Osteocyte (in vitro differentiated cells): ENCODE data around the gene AMDHD1. TPM values are rescaled to one million over a fixed set of nuclear protein-coding genes. Genes with fewer than 3 reads are reported as not detected.
A peak's percentile ranks its signal among the peaks of the same experiment; 100 is the strongest.

ENCODE experiments used
- DNase-seq: peaks from one replicate; pipeline ENCODE4 v3.0.0; 2021; ENCODE audit warnings: mixed read lengths; ENCODE audit not compliant: unreplicated experiment; ENCODE audit errors: extremely low spot score
- H3K27ac Mint-ChIP-seq: one replicate; pipeline ENCODE4 v1.8.0; 2021; ENCODE audit warnings: mild to moderate bottlenecking, mixed read lengths; ENCODE audit not compliant: unreplicated experiment
- H3K27me3 Mint-ChIP-seq: one replicate; pipeline ENCODE4 v1.8.0; 2021; ENCODE audit warnings: mixed read lengths; ENCODE audit not compliant: unreplicated experiment
- H3K36me3 Mint-ChIP-seq: one replicate; pipeline ENCODE4 v1.8.0; 2021; ENCODE audit warnings: mixed read lengths; ENCODE audit not compliant: unreplicated experiment
- H3K4me1 Mint-ChIP-seq: one replicate; pipeline ENCODE4 v1.8.0; 2021; ENCODE audit warnings: mixed read lengths; ENCODE audit not compliant: unreplicated experiment
- H3K4me3 Mint-ChIP-seq: one replicate; pipeline ENCODE4 v1.8.0; 2021; ENCODE audit warnings: mild to moderate bottlenecking, moderate library complexity, mixed read lengths; ENCODE audit not compliant: unreplicated experiment
- H3K9me3 Mint-ChIP-seq: one replicate; pipeline ENCODE4 v1.8.0; 2021; ENCODE audit warnings: mixed read lengths; ENCODE audit not compliant: unreplicated experiment
- total RNA-seq: library from RNA; stranded (reverse); gene quantifications from 2 replicates; pipeline ENCODE4 v1.2.1, GENCODE V29; 2021
- TF ChIP-seq, protein P1 (sequence below): fragments of 200-600 bp; sonication (generic); IDR thresholded peaks from 2 replicates; pipeline ENCODE4 v1.5.0; 2021; ENCODE audit warnings: antibody characterized with exemption, mild to moderate bottlenecking, moderate library complexity

Gene AMDHD1
- total RNA-seq, 1 donor from 2014 or later, result not detected

DNA sequence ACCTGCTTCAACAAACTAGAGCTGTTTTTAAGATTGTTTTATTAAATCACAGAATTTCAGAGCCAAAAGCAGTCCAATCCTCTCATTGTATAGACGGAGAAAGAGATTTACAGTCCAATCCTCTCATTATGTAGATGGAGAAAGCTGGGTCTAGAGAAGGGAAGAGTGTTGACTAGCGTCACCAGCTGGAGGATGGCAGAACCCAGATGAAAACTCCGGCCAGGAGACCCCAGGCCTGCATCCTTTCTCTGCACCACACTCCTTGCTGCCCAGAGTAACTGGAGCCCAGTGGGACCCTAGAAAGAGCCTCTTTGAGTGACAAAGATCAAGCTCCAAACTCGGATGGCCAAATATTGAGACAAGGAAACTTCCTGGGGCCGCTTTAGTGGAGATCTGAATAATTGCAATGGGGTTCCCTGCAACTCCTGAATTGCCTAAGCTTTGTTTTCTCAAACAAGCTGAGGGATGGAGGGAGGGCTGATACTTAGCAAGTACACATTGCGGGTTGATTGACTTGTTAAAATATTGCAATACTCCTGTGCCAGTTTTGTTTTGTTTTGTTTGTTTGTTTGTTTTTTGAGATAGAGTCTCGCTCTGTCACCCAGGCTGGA, 12.5 kb downstream of the AMDHD1 start:
- Mint-ChIP-seq H3K4me3 (no peak overlapping the region), H3K27me3 (peaks cover 50% of the 10 kb centered on the region), H3K4me1 (no peaks in the 10 kb centered on the region), H3K27ac (no peak overlapping the region), H3K9me3 (peaks cover 4% of the 10 kb centered on the region), H3K36me3 (no peaks in the 10 kb centered on the region)
- TF ChIP-seq, protein P1, sequence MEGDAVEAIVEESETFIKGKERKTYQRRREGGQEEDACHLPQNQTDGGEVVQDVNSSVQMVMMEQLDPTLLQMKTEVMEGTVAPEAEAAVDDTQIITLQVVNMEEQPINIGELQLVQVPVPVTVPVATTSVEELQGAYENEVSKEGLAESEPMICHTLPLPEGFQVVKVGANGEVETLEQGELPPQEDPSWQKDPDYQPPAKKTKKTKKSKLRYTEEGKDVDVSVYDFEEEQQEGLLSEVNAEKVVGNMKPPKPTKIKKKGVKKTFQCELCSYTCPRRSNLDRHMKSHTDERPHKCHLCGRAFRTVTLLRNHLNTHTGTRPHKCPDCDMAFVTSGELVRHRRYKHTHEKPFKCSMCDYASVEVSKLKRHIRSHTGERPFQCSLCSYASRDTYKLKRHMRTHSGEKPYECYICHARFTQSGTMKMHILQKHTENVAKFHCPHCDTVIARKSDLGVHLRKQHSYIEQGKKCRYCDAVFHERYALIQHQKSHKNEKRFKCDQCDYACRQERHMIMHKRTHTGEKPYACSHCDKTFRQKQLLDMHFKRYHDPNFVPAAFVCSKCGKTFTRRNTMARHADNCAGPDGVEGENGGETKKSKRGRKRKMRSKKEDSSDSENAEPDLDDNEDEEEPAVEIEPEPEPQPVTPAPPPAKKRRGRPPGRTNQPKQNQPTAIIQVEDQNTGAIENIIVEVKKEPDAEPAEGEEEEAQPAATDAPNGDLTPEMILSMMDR, result no peak
- no peak for DNase-seq

DNA sequence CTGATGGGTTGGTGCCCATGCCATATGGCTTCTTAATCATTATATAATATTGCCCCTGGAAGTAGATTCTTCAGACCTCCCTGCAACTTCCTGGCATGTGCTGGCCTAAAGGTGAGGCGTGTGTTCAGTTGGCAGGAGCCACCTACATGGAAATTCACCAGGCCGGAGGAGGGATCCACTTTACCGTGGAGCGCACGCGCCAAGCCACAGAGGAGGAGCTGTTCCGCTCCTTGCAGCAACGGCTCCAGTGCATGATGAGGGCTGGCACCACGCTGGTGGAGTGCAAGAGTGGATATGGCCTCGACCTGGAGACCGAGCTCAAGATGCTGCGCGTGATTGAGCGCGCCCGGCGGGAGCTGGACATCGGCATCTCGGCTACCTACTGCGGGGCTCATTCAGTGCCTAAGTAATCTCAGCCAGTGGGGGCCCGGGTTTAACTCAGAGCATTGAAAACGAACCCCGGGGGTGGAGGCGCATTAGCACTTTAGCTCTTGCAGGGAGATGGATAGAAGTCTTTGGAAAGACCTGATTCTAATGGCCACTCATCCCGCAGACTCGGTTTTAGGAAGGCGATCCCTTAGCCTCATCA, 13.5 kb downstream of the AMDHD1 start:
- Mint-ChIP-seq H3K27ac (no peak overlapping the region), H3K9me3 (peaks cover 4% of the 10 kb centered on the region), H3K27me3 (peaks cover 43% of the 10 kb centered on the region), H3K36me3 (no peaks in the 10 kb centered on the region), H3K4me3 (no peak overlapping the region), H3K4me1 (no peaks in the 10 kb centered on the region)
- TF ChIP-seq, protein P1, result no peak
- no peak for DNase-seq

DNA sequence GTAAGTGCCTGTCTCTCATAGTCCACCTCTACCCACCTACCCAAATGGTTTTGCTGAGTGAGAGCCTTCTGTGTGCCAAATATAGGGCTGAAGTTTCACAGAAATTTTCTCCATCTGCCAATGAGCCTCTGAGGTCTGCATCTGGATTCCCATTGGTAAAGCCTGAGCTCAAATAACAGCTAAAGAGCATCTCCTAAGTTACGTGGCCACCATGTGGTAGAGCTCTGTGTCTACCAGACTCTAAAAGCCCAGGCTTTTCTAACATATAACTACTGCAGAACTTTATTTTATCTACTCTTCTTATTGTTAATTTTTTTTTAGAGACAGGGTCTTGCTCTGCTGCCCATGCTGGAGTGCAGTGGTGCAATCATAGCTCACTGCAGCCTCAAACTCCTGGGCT, 16.0 kb downstream of the AMDHD1 start:
- Mint-ChIP-seq H3K4me1 (no peaks in the 10 kb centered on the region), H3K27me3 (peaks cover 37% of the 10 kb centered on the region), H3K9me3 (no peaks in the 10 kb centered on the region), H3K27ac (no peak overlapping the region), H3K4me3 (no peak overlapping the region), H3K36me3 (no peaks in the 10 kb centered on the region)
- no peak for DNase-seq
- TF ChIP-seq, protein P1, result peak; percentile 29

DNA sequence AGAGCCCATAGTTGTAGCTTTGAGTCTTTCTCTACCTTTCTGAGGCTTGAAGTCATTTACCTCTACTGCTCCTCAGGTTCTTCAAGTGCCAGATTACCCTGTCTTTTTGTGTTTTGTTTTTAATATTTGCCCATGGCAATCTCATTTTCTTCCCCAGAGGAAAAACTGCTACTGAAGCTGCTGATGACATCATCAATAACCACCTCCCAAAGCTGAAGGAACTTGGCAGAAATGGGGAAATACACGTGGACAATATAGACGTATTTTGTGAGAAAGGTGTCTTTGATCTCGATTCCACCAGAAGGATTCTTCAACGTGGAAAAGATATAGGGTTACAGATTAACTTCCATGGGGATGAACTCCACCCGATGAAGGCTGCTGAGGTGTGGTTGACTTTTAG, 17.1 kb downstream of the AMDHD1 start:
- Mint-ChIP-seq H3K4me3 (no peak overlapping the region), H3K4me1 (no peaks in the 10 kb centered on the region), H3K9me3 (no peaks in the 10 kb centered on the region), H3K36me3 (no peaks in the 10 kb centered on the region), H3K27me3 (peaks cover 28% of the 10 kb centered on the region), H3K27ac (no peak overlapping the region)
- TF ChIP-seq, protein P1, result no peak
- DNase-seq, result no peak

DNA sequence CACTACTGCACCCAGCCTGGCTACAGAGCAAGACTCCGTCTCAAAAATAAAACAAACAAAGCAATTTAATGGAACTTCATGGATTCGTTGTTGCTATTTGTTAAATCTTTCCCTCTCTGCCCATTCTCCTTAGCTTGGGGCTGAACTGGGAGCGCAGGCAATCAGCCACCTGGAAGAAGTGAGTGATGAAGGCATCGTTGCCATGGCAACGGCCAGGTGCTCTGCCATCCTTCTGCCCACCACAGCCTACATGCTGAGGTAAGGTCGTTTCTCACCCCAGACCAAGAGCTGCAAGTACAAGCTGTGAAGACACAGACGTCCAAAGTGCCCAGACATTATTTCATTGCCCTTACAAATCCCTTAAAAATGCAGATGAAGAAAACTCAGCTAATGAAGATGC, 19.1 kb downstream of the AMDHD1 start:
- no peaks in the 10 kb centered on the region for H3K9me3 Mint-ChIP-seq
- TF ChIP-seq, protein P1, result no peak
- DNase-seq, result no peak
- H3K27ac Mint-ChIP-seq, result no peak overlapping the region
- peaks cover 5% of the 10 kb centered on the region for H3K4me1 Mint-ChIP-seq
- no peak overlapping the region for H3K4me3 Mint-ChIP-seq
- H3K36me3 Mint-ChIP-seq, result no peaks in the 10 kb centered on the region
- peaks cover 21% of the 10 kb centered on the region for H3K27me3 Mint-ChIP-seq
